Dendritic cell treated with granulocyte-macrophage colony-stimulating factor and Interleukin-4, amounts not matched to agents 40 ng/mL and 50 ng/mL, for 4 days (primary cell): ENCODE results near the gene SIGLECL1.
A peak's percentile ranks its signal among the peaks of the same experiment; 100 is the strongest.
"Not testable (repeated sequence)": the region's sequence is repeated elsewhere in the genome, so short reads cannot be mapped to it uniquely, and the experiment has no call there.

ENCODE experiments used
- H3K27ac Mint-ChIP-seq: one replicate; pipeline ENCODE4 v1.8.0; 2022; ENCODE audit warnings: mild to moderate bottlenecking, mixed read lengths
- H3K27me3 Mint-ChIP-seq: one replicate; pipeline ENCODE4 v1.8.0; 2022; ENCODE audit warnings: mild to moderate bottlenecking, mixed read lengths
- H3K36me3 Mint-ChIP-seq: one replicate; pipeline ENCODE4 v1.8.0; 2022; ENCODE audit warnings: low read depth, mixed read lengths
- H3K4me1 Mint-ChIP-seq: one replicate; pipeline ENCODE4 v1.8.0; 2022; ENCODE audit warnings: low read depth, mixed read lengths
- H3K4me3 Mint-ChIP-seq: one replicate; pipeline ENCODE4 v1.8.0; 2022; ENCODE audit warnings: mild to moderate bottlenecking, moderate library complexity, mixed read lengths
- H3K9me3 Mint-ChIP-seq: one replicate; pipeline ENCODE4 v1.8.0; 2022; ENCODE audit warnings: mixed read lengths
- intact Hi-C: fragments of 100-400 bp; cut with micrococcal nuclease; formaldehyde crosslinking; loops from one replicate; pipeline ENCODE4 v1.15.0; 2022

SIGLECL1 gene

DNA sequence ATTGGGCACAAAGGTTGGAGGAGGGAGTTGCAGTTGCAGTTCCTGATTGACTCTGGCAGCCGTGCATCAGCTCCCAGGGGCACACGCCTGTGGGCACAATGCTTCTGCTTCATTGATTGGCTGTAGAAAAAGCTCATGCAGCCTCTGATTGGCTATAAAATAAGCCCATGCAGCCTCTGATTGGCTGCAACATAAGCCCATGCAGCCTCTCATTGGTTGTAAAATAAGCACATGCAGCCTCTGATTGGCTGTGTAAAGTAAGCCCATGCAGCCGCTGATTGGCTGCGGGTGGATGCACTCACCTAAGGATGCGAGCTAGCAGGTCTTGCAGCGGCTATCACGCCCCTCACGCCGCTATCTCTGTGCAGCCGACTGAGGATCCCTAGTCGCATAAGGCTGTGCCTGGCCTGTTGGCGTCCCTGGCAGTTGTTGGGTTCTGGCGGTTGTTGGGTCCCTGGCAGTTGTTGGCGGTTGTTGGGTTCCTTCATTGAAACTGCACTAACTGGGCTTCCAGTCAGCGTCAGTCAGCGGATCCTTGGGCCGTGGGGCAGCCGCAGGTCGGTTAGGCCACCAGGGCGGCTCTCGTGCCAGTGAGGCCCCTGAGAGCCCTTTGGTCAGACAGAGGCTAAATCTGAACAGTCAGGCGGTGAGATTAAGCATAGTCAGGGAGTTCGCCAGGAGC, at the start of gene SIGLECL1:
TSS of gene SIGLECL1 (plus strand) at position 295 of the 682 bp plus-strand sequence. CDS start 12,993 bp downstream, outside the sequence.
- H3K27ac Mint-ChIP-seq, result peak within 1 kb of the TSS; percentile 89
- H3K36me3 Mint-ChIP-seq, result no peaks in the 10 kb centered on the region
- H3K27me3 Mint-ChIP-seq, result no peaks in the 10 kb centered on the region
- H3K9me3 Mint-ChIP-seq, result peaks cover 9% of the 10 kb centered on the region
- intact Hi-C loops, result loop anchor here (10.0 kb wide), 1 partner anchor 46 kb away; no protein-coding TSS in a partner anchor
- peaks cover 62% of the 10 kb centered on the region for H3K4me1 Mint-ChIP-seq
- no peak within 1 kb of the TSS for H3K4me3 Mint-ChIP-seq

DNA sequence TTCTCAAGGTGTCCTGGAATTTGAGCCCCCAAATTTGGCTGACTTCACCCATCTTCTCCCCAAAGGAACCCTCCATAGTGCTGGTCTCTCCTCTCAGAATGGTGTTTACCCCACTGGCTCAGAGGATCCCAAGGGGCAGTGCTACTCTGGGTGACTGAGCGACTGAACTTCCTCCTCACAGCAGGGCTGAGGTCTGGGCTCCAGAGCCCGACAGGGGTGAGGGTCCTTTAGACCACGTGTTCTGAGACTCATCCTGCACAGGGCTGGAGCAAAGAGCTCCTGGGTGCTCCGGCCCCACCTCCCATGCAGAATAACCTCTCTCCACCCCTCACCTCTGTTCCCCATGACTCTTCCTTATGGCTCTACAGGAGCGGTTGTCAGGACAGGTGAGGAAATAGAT, 49.2 kb upstream of the SIGLECL1 start:
- intact Hi-C loops, result loop anchor here (10.0 kb wide), 1 partner anchor 53 kb away; the partner anchor contains the start of gene SIGLECL1
- Mint-ChIP-seq H3K4me1 (peaks cover 26% of the 10 kb centered on the region), H3K9me3 (peaks cover 8% of the 10 kb centered on the region), H3K36me3 (no peaks in the 10 kb centered on the region), H3K27me3 (peaks cover 17% of the 10 kb centered on the region), H3K27ac (no peak overlapping the region), H3K4me3 (no peak overlapping the region)

- H3K27me3 Mint-ChIP-seq, result peaks cover 14% of the 10 kb centered on the region
- peaks cover 8% of the 10 kb centered on the region for H3K9me3 Mint-ChIP-seq
- H3K36me3 Mint-ChIP-seq, result no peaks in the 10 kb centered on the region
- intact Hi-C loops, result loop anchor here (10.0 kb wide), 1 partner anchor 51 kb away; the partner anchor contains the start of gene SIGLECL1
- no peak overlapping the region for H3K27ac Mint-ChIP-seq
- H3K4me1 Mint-ChIP-seq, result peaks cover 32% of the 10 kb centered on the region
- H3K4me3 Mint-ChIP-seq, result no peak overlapping the region
These were observed 47.0 kb upstream of the SIGLECL1 start for GRCh38 chr19:51203916-51204315.

DNA sequence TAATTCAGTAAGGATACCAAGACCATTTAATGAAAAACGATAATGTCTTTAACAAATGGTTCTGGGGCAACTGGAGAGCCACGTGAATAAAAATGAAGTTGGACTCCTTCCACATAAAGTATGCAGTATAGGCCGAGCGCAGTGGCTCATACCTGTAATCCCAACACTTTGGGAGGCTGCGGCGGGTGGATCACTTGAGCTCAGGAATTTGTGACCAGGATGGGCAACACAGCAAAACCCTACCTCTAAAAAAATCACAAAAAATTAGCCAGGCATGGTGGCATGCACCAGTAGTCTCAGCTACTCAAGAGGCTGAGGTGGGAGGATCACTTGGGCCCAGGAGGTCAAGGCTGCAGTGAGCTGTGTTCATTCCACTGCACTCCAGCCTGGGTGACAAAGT, 46.6 kb upstream of the SIGLECL1 start:
- H3K4me1 Mint-ChIP-seq, result peaks cover 32% of the 10 kb centered on the region
- peaks cover 8% of the 10 kb centered on the region for H3K9me3 Mint-ChIP-seq
- no peak overlapping the region for H3K4me3 Mint-ChIP-seq
- no peak overlapping the region for H3K27ac Mint-ChIP-seq
- intact Hi-C loops, result loop anchor here (10.0 kb wide), 1 partner anchor 50 kb away; the partner anchor contains the start of gene SIGLECL1
- peaks cover 13% of the 10 kb centered on the region for H3K27me3 Mint-ChIP-seq
- no peaks in the 10 kb centered on the region for H3K36me3 Mint-ChIP-seq

GRCh38 chr19:51207747-51208146, 43.1 kb upstream of the SIGLECL1 start:
- H3K36me3 Mint-ChIP-seq, result no peaks in the 10 kb centered on the region
- peaks cover 48% of the 10 kb centered on the region for H3K4me1 Mint-ChIP-seq
- H3K27ac Mint-ChIP-seq, result no peak overlapping the region
- intact Hi-C loops, result loop anchor here (10.0 kb wide), 1 partner anchor 47 kb away; the partner anchor contains the start of gene SIGLECL1
- H3K9me3 Mint-ChIP-seq, result peaks cover 8% of the 10 kb centered on the region
- H3K27me3 Mint-ChIP-seq, result no peaks in the 10 kb centered on the region
- H3K4me3 Mint-ChIP-seq, result no peak overlapping the region

DNA sequence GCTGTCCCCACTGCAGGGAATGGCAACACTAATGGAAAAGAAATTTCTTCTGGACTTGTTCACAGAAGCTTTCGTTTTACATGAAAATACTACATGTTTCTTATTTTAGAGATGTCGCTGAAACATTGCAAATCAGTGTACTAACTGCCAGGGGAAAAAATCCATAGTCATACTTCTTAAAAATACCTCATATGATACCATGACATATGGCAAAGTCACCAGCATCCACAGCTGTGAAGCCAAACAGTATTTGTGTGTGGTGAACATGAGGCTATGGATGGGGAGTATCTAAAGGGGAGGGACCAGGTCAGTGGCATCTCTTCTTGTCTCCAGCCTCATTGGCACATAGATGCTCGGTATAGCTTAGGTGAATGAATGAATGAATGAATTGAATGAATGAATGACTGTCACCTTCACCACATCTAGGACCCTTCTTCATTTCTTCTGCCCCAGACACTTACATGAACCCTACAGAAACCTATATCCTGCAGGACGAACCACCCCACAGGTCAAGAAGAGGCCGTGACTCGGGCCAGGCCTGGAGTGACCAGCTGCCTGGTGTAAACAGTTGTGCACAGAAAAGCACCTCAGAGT, 40.6 kb upstream of the SIGLECL1 start:
- peaks cover 5% of the 10 kb centered on the region for H3K9me3 Mint-ChIP-seq

GRCh38 chr19:51210874-51211361, 40.0 kb upstream of the SIGLECL1 start:
- Mint-ChIP-seq H3K4me3 (peak overlapping the region; percentile 79), H3K4me1 (peaks cover 44% of the 10 kb centered on the region), H3K27ac (peak overlapping the region; percentile 95)

More for the DNA sequence above, 40.6 kb upstream of the SIGLECL1 start:
- H3K4me3 Mint-ChIP-seq, result no peak overlapping the region
- no peaks in the 10 kb centered on the region for H3K27me3 Mint-ChIP-seq
- H3K27ac Mint-ChIP-seq, result peak overlapping the region; percentile 95
- H3K36me3 Mint-ChIP-seq, result peaks cover 5% of the 10 kb centered on the region
- peaks cover 37% of the 10 kb centered on the region for H3K4me1 Mint-ChIP-seq
- intact Hi-C loops, result loop anchor here (2.0 kb wide), 1 partner anchor 15 kb away; the partner anchor contains the start of gene CD33

DNA sequence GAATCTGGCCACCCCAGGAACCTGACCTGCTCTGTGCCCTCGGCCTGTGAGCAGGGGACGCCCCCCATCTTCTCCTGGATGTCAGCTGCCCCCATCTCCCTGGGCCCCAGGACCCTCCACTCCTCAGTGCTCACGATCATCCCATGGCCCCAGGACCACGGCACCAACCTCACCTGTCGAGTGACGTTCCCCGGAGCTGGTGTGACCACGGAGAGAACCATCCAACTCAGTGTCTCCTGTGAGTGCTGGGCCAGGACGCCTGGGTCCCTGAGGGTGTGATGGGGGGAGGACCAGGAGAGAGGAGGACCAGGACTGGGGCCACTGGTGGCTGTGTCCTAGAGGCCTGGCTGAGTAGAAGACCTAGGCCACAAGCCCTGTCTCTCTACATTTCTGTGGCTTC, 39.0 kb upstream of the SIGLECL1 start:
- Mint-ChIP-seq H3K4me1 (peaks cover 47% of the 10 kb centered on the region), H3K36me3 (peaks cover 21% of the 10 kb centered on the region), H3K4me3 (peak overlapping the region; percentile 49), H3K27me3 (no peaks in the 10 kb centered on the region), H3K27ac (peak overlapping the region; percentile 95), H3K9me3 (no peaks in the 10 kb centered on the region)
- intact Hi-C loops, result loop anchor here (2.0 kb wide), 1 partner anchor 13 kb away; the partner anchor contains the start of gene CD33

More at GRCh38 chr19:51210874-51211361, 40.0 kb upstream of the SIGLECL1 start:
- not testable (repeated sequence) for H3K27me3 Mint-ChIP-seq, H3K9me3 Mint-ChIP-seq
- intact Hi-C loops, result loop anchor here (2.0 kb wide), 1 partner anchor 14 kb away; the partner anchor contains the start of gene CD33
- peaks cover 12% of the 10 kb centered on the region for H3K36me3 Mint-ChIP-seq

GRCh38 chr19:51219307-51219706, 31.6 kb upstream of the SIGLECL1 start:
- H3K9me3 Mint-ChIP-seq, result no peaks in the 10 kb centered on the region
- peaks cover 40% of the 10 kb centered on the region for H3K4me1 Mint-ChIP-seq
- H3K4me3 Mint-ChIP-seq, result no peak overlapping the region
- peak overlapping the region; percentile 44 for H3K27ac Mint-ChIP-seq
- peaks cover 42% of the 10 kb centered on the region for H3K36me3 Mint-ChIP-seq
- intact Hi-C loops, result no loop called here
- no peaks in the 10 kb centered on the region for H3K27me3 Mint-ChIP-seq

- Mint-ChIP-seq H3K27me3 (no peaks in the 10 kb centered on the region), H3K4me3 (no peak overlapping the region), H3K27ac (no peak overlapping the region), H3K36me3 (peaks cover 43% of the 10 kb centered on the region), H3K9me3 (no peaks in the 10 kb centered on the region), H3K4me1 (peaks cover 44% of the 10 kb centered on the region)
- intact Hi-C loops, result no loop called here
These were observed 30.9 kb upstream of the SIGLECL1 start for GRCh38 chr19:51219971-51220370.

GRCh38 chr19:51220996-51221395, 29.9 kb upstream of the SIGLECL1 start:
- intact Hi-C loops, result no loop called here
- Mint-ChIP-seq H3K36me3 (peaks cover 43% of the 10 kb centered on the region), H3K4me1 (peaks cover 43% of the 10 kb centered on the region), H3K9me3 (no peaks in the 10 kb centered on the region), H3K4me3 (no peak overlapping the region), H3K27ac (no peak overlapping the region), H3K27me3 (no peaks in the 10 kb centered on the region)

DNA sequence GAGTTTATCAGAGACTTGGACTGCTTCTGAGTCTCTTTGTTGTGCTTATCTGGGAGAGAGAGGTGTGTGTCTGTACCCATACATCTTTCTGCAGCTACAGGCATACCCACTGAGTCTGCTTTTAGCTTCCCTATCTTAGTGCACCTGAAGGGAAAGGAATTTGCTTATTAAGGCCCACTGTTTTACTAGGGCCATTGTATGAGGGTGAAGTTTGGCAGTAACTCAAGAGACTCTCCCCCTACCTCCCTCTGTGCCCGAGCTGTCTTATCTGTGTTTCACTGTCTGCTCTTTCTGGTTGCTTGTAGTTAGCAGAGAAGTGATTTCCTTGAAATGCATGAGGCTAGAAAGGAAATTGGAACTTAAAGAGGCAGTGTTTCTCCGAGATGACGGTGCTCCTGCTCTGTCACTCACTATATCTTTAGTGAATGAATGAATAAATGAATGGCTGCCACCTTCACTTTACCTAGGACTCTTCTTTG, 26.7 kb upstream of the SIGLECL1 start:
- Mint-ChIP-seq H3K27me3 (no peaks in the 10 kb centered on the region), H3K27ac (peak overlapping the region; percentile 86), H3K4me3 (peak overlapping the region; percentile 82), H3K9me3 (no peaks in the 10 kb centered on the region), H3K36me3 (peaks cover 37% of the 10 kb centered on the region), H3K4me1 (peaks cover 68% of the 10 kb centered on the region)
- intact Hi-C loops, result loop anchor here (2.0 kb wide), 1 partner anchor 13 kb away; no protein-coding TSS in a partner anchor

GRCh38 chr19:51224898-51225393, 25.9 kb upstream of the SIGLECL1 start, which contains the start of gene CD33:
Gene CD33 (plus strand): TSS chr19:51225080. CDS start chr19:51225119, 39 bp downstream.
- Mint-ChIP-seq H3K4me1 (peaks cover 68% of the 10 kb centered on the region), H3K36me3 (peaks cover 37% of the 10 kb centered on the region), H3K4me3 (peak within 1 kb of the TSS; percentile 82), H3K27ac (peak within 1 kb of the TSS; percentile 86)
- H3K27me3 Mint-ChIP-seq, H3K9me3 Mint-ChIP-seq: not testable (repeated sequence)
- intact Hi-C loops, result loop anchor here (2.0 kb wide), 1 partner anchor 14 kb away; no protein-coding TSS in a partner anchor
